ENCODE results near the gene SUSD4. TPM values are rescaled to one million over a fixed set of nuclear protein-coding genes. Genes with fewer than 3 reads are reported as not detected.

SUSD4 gene
- total RNA-seq, 1 experiment from 2014 or later = 2.3 TPM

DNA sequence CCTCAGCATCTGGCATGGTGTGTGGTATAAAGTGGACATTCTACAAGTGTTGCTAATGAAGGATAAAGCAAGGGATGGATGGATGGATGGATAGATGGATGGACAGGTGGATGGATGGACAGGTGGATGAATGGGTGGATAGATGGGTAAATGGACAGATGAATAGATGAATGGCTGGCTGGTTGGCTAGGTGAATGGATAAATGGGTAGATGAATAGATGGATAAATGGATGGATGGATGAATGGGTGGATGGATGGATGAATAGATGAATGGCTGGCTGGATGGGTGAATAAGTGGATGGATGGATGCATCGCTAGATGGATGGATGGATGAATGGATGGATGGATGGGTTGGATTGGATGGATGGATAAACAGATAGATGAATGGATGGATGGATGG, 66.2 kb downstream of the SUSD4 start:
- Mint-ChIP-seq H3K4me3 (ENCODE audit: unreplicated experiment) (no peak overlapping the region), H3K36me3 (ENCODE audit: insufficient read depth, unreplicated experiment) (no peaks in the 10 kb centered on the region), H3K4me1 (ENCODE audit: insufficient read depth, unreplicated experiment) (no peaks in the 10 kb centered on the region), H3K27ac (ENCODE audit: low read depth, unreplicated experiment) (no peak overlapping the region), H3K9me3 (ENCODE audit: unreplicated experiment) (no peaks in the 10 kb centered on the region), H3K27me3 (ENCODE audit: insufficient read depth, unreplicated experiment) (no peaks in the 10 kb centered on the region)
- BruUV-seq (replicated peaks) = no TSS peak
- TF ChIP-seq, protein P1, sequence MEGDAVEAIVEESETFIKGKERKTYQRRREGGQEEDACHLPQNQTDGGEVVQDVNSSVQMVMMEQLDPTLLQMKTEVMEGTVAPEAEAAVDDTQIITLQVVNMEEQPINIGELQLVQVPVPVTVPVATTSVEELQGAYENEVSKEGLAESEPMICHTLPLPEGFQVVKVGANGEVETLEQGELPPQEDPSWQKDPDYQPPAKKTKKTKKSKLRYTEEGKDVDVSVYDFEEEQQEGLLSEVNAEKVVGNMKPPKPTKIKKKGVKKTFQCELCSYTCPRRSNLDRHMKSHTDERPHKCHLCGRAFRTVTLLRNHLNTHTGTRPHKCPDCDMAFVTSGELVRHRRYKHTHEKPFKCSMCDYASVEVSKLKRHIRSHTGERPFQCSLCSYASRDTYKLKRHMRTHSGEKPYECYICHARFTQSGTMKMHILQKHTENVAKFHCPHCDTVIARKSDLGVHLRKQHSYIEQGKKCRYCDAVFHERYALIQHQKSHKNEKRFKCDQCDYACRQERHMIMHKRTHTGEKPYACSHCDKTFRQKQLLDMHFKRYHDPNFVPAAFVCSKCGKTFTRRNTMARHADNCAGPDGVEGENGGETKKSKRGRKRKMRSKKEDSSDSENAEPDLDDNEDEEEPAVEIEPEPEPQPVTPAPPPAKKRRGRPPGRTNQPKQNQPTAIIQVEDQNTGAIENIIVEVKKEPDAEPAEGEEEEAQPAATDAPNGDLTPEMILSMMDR (IDR thresholded peaks at IDR 0.05; ENCODE audit: unreplicated experiment) = no peak
- no peak for DNase-seq (ENCODE audit: unreplicated experiment)
- CTCF ChIA-PET = no interaction called here
- intact Hi-C loops (cut with micrococcal nuclease) = no loop called here
- POLR2A ChIA-PET = interaction anchor here (0.7 kb wide), 1 partner anchor 29 kb away, joined by 3 read pairs; no protein-coding TSS in a partner anchor

DNA sequence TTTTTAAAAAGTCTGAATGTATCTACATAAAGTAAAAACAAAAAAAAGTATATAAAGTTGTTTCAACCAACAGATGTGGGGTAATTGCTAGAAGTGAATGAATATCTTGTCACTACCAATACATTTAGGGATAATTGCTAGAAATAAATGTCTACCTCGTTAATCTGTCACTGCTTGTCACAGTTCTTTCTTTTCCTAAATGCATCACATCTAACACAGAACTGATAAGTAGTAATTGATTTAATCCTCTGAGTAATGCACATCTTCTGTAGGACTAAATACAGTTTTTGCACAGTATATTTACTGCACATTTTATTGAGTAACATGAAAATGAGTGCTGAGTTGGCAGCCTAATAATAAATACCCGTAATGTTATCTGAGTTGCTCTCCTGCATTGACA, 72.2 kb downstream of the SUSD4 start:
- no peak for DNase-seq (ENCODE audit: unreplicated experiment)
- no peak overlapping the region for H3K4me3 Mint-ChIP-seq (ENCODE audit: unreplicated experiment)
- BruUV-seq (replicated peaks) = no TSS peak
- no peaks in the 10 kb centered on the region for H3K4me1 Mint-ChIP-seq (ENCODE audit: insufficient read depth, unreplicated experiment)
- H3K36me3 Mint-ChIP-seq (ENCODE audit: insufficient read depth, unreplicated experiment) = no peaks in the 10 kb centered on the region
- ChIA-PET CTCF (interaction anchor here (0.9 kb wide), 1 partner anchor 158 kb away, joined by 4 read pairs; no protein-coding TSS in a partner anchor), POLR2A (no interaction called here)
- no peaks in the 10 kb centered on the region for H3K9me3 Mint-ChIP-seq (ENCODE audit: unreplicated experiment)
- TF ChIP-seq, protein P1 (IDR thresholded peaks at IDR 0.05; ENCODE audit: unreplicated experiment) = no peak
- intact Hi-C loops (cut with micrococcal nuclease) = no loop called here
- no peak overlapping the region for H3K27ac Mint-ChIP-seq (ENCODE audit: low read depth, unreplicated experiment)
- H3K27me3 Mint-ChIP-seq (ENCODE audit: insufficient read depth, unreplicated experiment) = no peaks in the 10 kb centered on the region

DNA sequence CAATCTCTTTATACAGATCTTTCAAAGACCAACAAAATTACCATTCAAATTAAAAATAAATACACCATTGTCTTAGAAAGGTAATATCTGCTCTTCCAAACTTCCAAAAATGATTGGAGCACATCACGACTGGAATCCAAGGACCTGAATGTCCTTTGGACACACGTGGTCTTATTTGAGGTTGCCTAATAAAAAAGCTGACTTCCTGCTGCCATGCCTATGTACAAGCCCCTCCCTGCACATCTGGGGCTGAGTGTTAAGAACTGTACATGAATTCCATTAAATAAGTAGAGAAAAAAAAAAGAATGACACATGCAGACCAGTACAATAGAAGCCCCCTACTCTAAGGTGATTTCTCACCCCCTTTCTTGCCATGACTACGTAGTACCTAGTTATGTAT, 73.6 kb downstream of the SUSD4 start:
- intact Hi-C loops (cut with micrococcal nuclease) = no loop called here
- ChIA-PET POLR2A (interaction anchor here (0.6 to 1.3 kb wide), 3 partner anchors 69 to 157 kb away, joined by 3 to 6 read pairs (median 4); no protein-coding TSS in a partner anchor), CTCF (interaction anchor here (0.7 to 1.6 kb wide), 5 partner anchors 17 to 201 kb away, joined by 3 to 7 read pairs (median 3); no protein-coding TSS in a partner anchor)
- no TSS peak for BruUV-seq (replicated peaks)
- Mint-ChIP-seq H3K27ac (ENCODE audit: low read depth, unreplicated experiment) (no peak overlapping the region), H3K27me3 (ENCODE audit: insufficient read depth, unreplicated experiment) (no peaks in the 10 kb centered on the region), H3K36me3 (ENCODE audit: insufficient read depth, unreplicated experiment) (no peaks in the 10 kb centered on the region), H3K4me3 (ENCODE audit: unreplicated experiment) (no peak overlapping the region), H3K9me3 (ENCODE audit: unreplicated experiment) (peaks cover 5% of the 10 kb centered on the region), H3K4me1 (ENCODE audit: insufficient read depth, unreplicated experiment) (no peaks in the 10 kb centered on the region)
- no peak for DNase-seq (ENCODE audit: unreplicated experiment)
- TF ChIP-seq, protein P1 (IDR thresholded peaks at IDR 0.05; ENCODE audit: unreplicated experiment) = no peak

DNA sequence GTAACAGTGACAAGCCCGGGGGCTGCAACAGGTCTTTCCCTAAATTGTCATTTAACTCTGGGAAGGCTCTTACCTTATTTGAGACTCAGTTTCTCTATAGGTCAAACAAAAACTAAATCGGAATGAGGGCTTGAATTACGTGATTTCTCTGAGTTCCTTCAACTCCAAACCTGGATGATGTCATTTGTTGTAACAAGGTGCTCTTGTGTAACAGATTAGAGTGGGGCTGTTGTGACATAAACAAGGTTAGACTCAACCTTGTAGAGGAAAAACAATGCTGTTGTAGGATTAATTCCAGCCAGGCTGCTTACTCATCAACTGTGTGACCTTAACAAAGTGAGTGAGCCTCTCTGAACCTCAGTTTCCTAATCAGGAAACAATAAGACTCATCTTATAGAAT, 74.4 kb downstream of the SUSD4 start:
- ChIA-PET CTCF (interaction anchor here (1.4 kb wide), 1 partner anchor 156 kb away, joined by 5 read pairs; no protein-coding TSS in a partner anchor), POLR2A (interaction anchor here (0.7 to 1.3 kb wide), 2 partner anchors 117 to 156 kb away, joined by 3 to 6 read pairs; no protein-coding TSS in a partner anchor)
- no TSS peak for BruUV-seq (replicated peaks)
- no peak overlapping the region for H3K27ac Mint-ChIP-seq (ENCODE audit: low read depth, unreplicated experiment)
- no peaks in the 10 kb centered on the region for H3K36me3 Mint-ChIP-seq (ENCODE audit: insufficient read depth, unreplicated experiment)
- TF ChIP-seq, protein P1 (IDR thresholded peaks at IDR 0.05; ENCODE audit: unreplicated experiment) = no peak
- H3K4me3 Mint-ChIP-seq (ENCODE audit: unreplicated experiment) = no peak overlapping the region
- intact Hi-C loops (cut with micrococcal nuclease) = no loop called here
- H3K9me3 Mint-ChIP-seq (ENCODE audit: unreplicated experiment) = peaks cover 7% of the 10 kb centered on the region
- peak; percentile 80 for DNase-seq (ENCODE audit: unreplicated experiment)
- no peaks in the 10 kb centered on the region for H3K27me3 Mint-ChIP-seq (ENCODE audit: insufficient read depth, unreplicated experiment)
- H3K4me1 Mint-ChIP-seq (ENCODE audit: insufficient read depth, unreplicated experiment) = no peaks in the 10 kb centered on the region
